ENCODE results near the gene SCAMP4. TPM values are rescaled to one million over a fixed set of nuclear protein-coding genes. Genes with fewer than 3 reads are reported as not detected.

Gene SCAMP4
- total and polyA plus RNA-seq, 2 donors (not counting 1 experiment from before 2014, with no cell fraction given), result 16.9 to 29.7 TPM

- Histone ChIP-seq H3K79me2 (ENCODE audit: control insufficient read depth, insufficient read depth, low read length) (no peaks in the 10 kb centered on the region), H2AFZ (ENCODE audit: low read length) (no peak overlapping the region), H4K20me1 (ENCODE audit: control insufficient read depth, extremely low read depth, insufficient read depth, low read length) (no peaks in the 10 kb centered on the region), H3K9me3 (ENCODE audit: control insufficient read depth, insufficient read depth, low read depth, low read length) (no peaks in the 10 kb centered on the region), H3K4me2 (ENCODE audit: extremely low read depth, insufficient read depth, low read length) (no peak overlapping the region), H3K9ac (ENCODE audit: insufficient read depth, low read length) (no peak overlapping the region), H3K4me3 (replicated peaks in 1 of 4; ENCODE audit: control extremely low read depth in 1 of 4, insufficient read depth in 1 of 4, low read depth in 3 of 4, low read length in 4 of 4) (no peak overlapping the region), H3K4me1 (ENCODE audit: control insufficient read depth, extremely low read depth, insufficient read depth, low read length) (no peaks in the 10 kb centered on the region), H3K27ac (ENCODE audit: insufficient read depth, low read length) (no peak overlapping the region), H3K36me3 (ENCODE audit: control insufficient read depth, insufficient read depth, low read length) (no peaks in the 10 kb centered on the region), H3K27me3 (ENCODE audit: control insufficient read depth, insufficient read depth, low read length) (no peaks in the 10 kb centered on the region)
- TF ChIP-seq, protein P1, sequence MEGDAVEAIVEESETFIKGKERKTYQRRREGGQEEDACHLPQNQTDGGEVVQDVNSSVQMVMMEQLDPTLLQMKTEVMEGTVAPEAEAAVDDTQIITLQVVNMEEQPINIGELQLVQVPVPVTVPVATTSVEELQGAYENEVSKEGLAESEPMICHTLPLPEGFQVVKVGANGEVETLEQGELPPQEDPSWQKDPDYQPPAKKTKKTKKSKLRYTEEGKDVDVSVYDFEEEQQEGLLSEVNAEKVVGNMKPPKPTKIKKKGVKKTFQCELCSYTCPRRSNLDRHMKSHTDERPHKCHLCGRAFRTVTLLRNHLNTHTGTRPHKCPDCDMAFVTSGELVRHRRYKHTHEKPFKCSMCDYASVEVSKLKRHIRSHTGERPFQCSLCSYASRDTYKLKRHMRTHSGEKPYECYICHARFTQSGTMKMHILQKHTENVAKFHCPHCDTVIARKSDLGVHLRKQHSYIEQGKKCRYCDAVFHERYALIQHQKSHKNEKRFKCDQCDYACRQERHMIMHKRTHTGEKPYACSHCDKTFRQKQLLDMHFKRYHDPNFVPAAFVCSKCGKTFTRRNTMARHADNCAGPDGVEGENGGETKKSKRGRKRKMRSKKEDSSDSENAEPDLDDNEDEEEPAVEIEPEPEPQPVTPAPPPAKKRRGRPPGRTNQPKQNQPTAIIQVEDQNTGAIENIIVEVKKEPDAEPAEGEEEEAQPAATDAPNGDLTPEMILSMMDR (conservative IDR thresholded peaks at IDR 0.05 in 1 of 2, IDR thresholded peaks at IDR 0.05 in 1 of 2; ENCODE audit: low read depth in 1 of 2, low read length in 2 of 2), result no peak
- no peak for TF ChIP-seq EZH2 (IDR thresholded peaks at IDR 0.05; ENCODE audit: low read length, missing control alignments)
- DNase-seq (ENCODE audit: low read depth in 2 of 2), result no peak
These were observed 8.7 kb upstream of the SCAMP4 start for GRCh38 chr19:1896508-1896907.

- Histone ChIP-seq H2AFZ (ENCODE audit: low read length) (no peak overlapping the region), H3K4me3 (replicated peaks in 1 of 4; ENCODE audit: control extremely low read depth in 1 of 4, insufficient read depth in 1 of 4, low read depth in 3 of 4, low read length in 4 of 4) (no peak overlapping the region), H3K27ac (ENCODE audit: insufficient read depth, low read length) (no peak overlapping the region), H3K36me3 (ENCODE audit: control insufficient read depth, insufficient read depth, low read length) (no peaks in the 10 kb centered on the region), H4K20me1 (ENCODE audit: control insufficient read depth, extremely low read depth, insufficient read depth, low read length) (no peaks in the 10 kb centered on the region), H3K9me3 (ENCODE audit: control insufficient read depth, insufficient read depth, low read depth, low read length) (no peaks in the 10 kb centered on the region), H3K4me1 (ENCODE audit: control insufficient read depth, extremely low read depth, insufficient read depth, low read length) (peaks cover 6% of the 10 kb centered on the region), H3K27me3 (ENCODE audit: control insufficient read depth, insufficient read depth, low read length) (no peaks in the 10 kb centered on the region), H3K9ac (ENCODE audit: insufficient read depth, low read length) (no peak overlapping the region), H3K4me2 (ENCODE audit: extremely low read depth, insufficient read depth, low read length) (no peak overlapping the region), H3K79me2 (ENCODE audit: control insufficient read depth, insufficient read depth, low read length) (peaks cover 8% of the 10 kb centered on the region)
- DNase-seq (ENCODE audit: low read depth in 2 of 2), result peak in 1 of 2 donors; percentile 9
- TF ChIP-seq, protein P1 (conservative IDR thresholded peaks at IDR 0.05 in 1 of 2, IDR thresholded peaks at IDR 0.05 in 1 of 2; ENCODE audit: low read depth in 1 of 2, low read length in 2 of 2), result no peak
- TF ChIP-seq EZH2 (IDR thresholded peaks at IDR 0.05; ENCODE audit: low read length, missing control alignments), result no peak
These were observed 3.2 kb upstream of the SCAMP4 start for GRCh38 chr19:1901940-1902404.

DNA sequence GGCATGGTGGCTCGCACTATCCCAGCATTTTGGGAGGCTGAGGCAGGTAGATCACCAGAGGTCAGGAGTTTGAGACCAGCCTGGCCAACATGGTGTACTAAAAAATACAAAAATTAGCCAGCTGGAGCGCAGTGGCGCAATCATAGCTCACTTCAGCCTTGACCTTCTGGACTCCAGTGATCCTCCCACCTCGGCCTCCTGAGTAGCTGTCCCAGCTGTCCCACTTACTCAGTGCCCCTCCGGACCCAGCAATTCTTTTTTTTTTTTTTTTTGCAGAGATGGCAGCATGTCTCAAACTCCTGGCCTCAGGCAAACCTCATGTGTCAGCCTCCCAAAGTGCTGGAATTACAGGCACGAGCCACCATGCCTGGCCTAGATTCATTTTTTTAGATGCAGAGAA, 2.3 kb upstream of the SCAMP4 start:
- Histone ChIP-seq H3K4me2 (ENCODE audit: extremely low read depth, insufficient read depth, low read length) (no peak overlapping the region), H3K4me3 (replicated peaks in 1 of 4; ENCODE audit: control extremely low read depth in 1 of 4, insufficient read depth in 1 of 4, low read depth in 3 of 4, low read length in 4 of 4) (no peak overlapping the region), H3K79me2 (ENCODE audit: control insufficient read depth, insufficient read depth, low read length) (peaks cover 17% of the 10 kb centered on the region), H3K4me1 (ENCODE audit: control insufficient read depth, extremely low read depth, insufficient read depth, low read length) (peaks cover 6% of the 10 kb centered on the region), H4K20me1 (ENCODE audit: control insufficient read depth, extremely low read depth, insufficient read depth, low read length) (no peaks in the 10 kb centered on the region), H2AFZ (ENCODE audit: low read length) (no peak overlapping the region), H3K9ac (ENCODE audit: insufficient read depth, low read length) (no peak overlapping the region), H3K27me3 (ENCODE audit: control insufficient read depth, insufficient read depth, low read length) (no peaks in the 10 kb centered on the region), H3K9me3 (ENCODE audit: control insufficient read depth, insufficient read depth, low read depth, low read length) (no peaks in the 10 kb centered on the region), H3K27ac (ENCODE audit: insufficient read depth, low read length) (no peak overlapping the region), H3K36me3 (ENCODE audit: control insufficient read depth, insufficient read depth, low read length) (peaks cover 2% of the 10 kb centered on the region)
- DNase-seq (ENCODE audit: low read depth in 2 of 2), result no peak
- no peak for TF ChIP-seq EZH2 (IDR thresholded peaks at IDR 0.05; ENCODE audit: low read length, missing control alignments)
- TF ChIP-seq, protein P1 (conservative IDR thresholded peaks at IDR 0.05 in 1 of 2, IDR thresholded peaks at IDR 0.05 in 1 of 2; ENCODE audit: low read depth in 1 of 2, low read length in 2 of 2), result no peak

All from fibroblast of lung (primary cell).